Smooth muscle cell (in vitro differentiated cells): ENCODE data around the gene DDX31. TPM values are rescaled to one million over a fixed set of nuclear protein-coding genes. Genes with fewer than 3 reads are reported as not detected.

Experiments used
- DNase-seq: peaks from one replicate; lab custom pipeline; 2025; ENCODE audit not compliant: unreplicated experiment; lab: John Stamatoyannopoulos, UW
- H2AFZ ChIP-seq: fragments of 200-600 bp; sonication (generic); 2 replicates; pipeline ENCODE4 v1.6.0; 2016; ENCODE audit warnings: antibody characterized with exemption, low read depth, mild to moderate bottlenecking
- H3F3A ChIP-seq: fragments of 200-600 bp; sonication (generic); 2 replicates; pipeline ENCODE4 v1.6.0; 2017; ENCODE audit warnings: antibody characterized with exemption, low read depth
- H3K27ac ChIP-seq: fragments of 200-600 bp; sonication (generic); 2 replicates; pipeline ENCODE4 v1.5.1; 2016; ENCODE audit warnings: low read depth, mild to moderate bottlenecking
- H3K27me3 ChIP-seq: fragments of 200-600 bp; sonication (generic); 2 replicates; pipeline ENCODE4 v1.6.1; 2016; ENCODE audit warnings: low read depth, mild to moderate bottlenecking
- H3K36me3 ChIP-seq: fragments of 200-600 bp; sonication (generic); 2 replicates; pipeline ENCODE4 v1.5.1; 2016; ENCODE audit warnings: low read depth
- H3K4me1 ChIP-seq: fragments of 200-600 bp; sonication (generic); 2 replicates; pipeline ENCODE4 v1.5.1; 2016; ENCODE audit warnings: low read depth
- H3K4me2 ChIP-seq: fragments of 200-600 bp; sonication (generic); 2 replicates; pipeline ENCODE4 v1.6.0; 2016; ENCODE audit warnings: mild to moderate bottlenecking
- H3K4me3 ChIP-seq: fragments of 200-600 bp; sonication (generic); 2 replicates; pipeline ENCODE4 v1.5.1; 2016; ENCODE audit warnings: mild to moderate bottlenecking
- H3K79me2 ChIP-seq: fragments of 200-600 bp; sonication (generic); 2 replicates; pipeline ENCODE4 v1.6.0; 2016; ENCODE audit warnings: low read depth, mild to moderate bottlenecking
- H3K9ac ChIP-seq: fragments of 200-600 bp; sonication (generic); 2 replicates; pipeline ENCODE4 v1.6.0; 2016; ENCODE audit warnings: low read depth
- H3K9me3 ChIP-seq: fragments of 200-600 bp; sonication (generic); replicated peaks from 2 replicates; pipeline ENCODE4 v1.5.1; 2016; ENCODE audit warnings: low read depth
- H4K20me1 ChIP-seq: fragments of 200-600 bp; sonication (generic); 2 replicates; pipeline ENCODE4 v1.6.0; 2016; ENCODE audit warnings: low read depth
- CTCF ChIP-seq: fragments of 200-600 bp; sonication (generic); IDR thresholded peaks from 2 replicates; pipeline ENCODE4 v1.5.1; 2017; ENCODE audit warnings: borderline replicate concordance, mild to moderate bottlenecking, antibody characterized with exemption; ENCODE audit not compliant: insufficient read depth, poor library complexity, severe bottlenecking
- WGBS: methylation state at CpG from one replicate; pipeline ENCODE4 v1.1.7; 2016; ENCODE audit warnings: low lambda C conversion rate; 5-methylcytosine and 5-hydroxymethylcytosine counted together
- polyA plus RNA-seq: library from polyadenylated mRNA; unstranded; fragments of >200 nt; fragmentation: Nextera tagmentation; extraction: Ambion mirVana; gene quantifications from 2 replicates; pipeline ENCODE4 v1.2.1, GENCODE V29; 2016
- total RNA-seq: library from RNA; depleted of rRNA; stranded (reverse); fragments of >200 nt; gene quantifications from 2 replicates; pipeline ENCODE4 v1.2.3, GENCODE V29; 2014

DDX31 gene
- total and polyA plus RNA-seq, 2 experiments from 2014 or later: 5.9 to 11.9 TPM

DNA sequence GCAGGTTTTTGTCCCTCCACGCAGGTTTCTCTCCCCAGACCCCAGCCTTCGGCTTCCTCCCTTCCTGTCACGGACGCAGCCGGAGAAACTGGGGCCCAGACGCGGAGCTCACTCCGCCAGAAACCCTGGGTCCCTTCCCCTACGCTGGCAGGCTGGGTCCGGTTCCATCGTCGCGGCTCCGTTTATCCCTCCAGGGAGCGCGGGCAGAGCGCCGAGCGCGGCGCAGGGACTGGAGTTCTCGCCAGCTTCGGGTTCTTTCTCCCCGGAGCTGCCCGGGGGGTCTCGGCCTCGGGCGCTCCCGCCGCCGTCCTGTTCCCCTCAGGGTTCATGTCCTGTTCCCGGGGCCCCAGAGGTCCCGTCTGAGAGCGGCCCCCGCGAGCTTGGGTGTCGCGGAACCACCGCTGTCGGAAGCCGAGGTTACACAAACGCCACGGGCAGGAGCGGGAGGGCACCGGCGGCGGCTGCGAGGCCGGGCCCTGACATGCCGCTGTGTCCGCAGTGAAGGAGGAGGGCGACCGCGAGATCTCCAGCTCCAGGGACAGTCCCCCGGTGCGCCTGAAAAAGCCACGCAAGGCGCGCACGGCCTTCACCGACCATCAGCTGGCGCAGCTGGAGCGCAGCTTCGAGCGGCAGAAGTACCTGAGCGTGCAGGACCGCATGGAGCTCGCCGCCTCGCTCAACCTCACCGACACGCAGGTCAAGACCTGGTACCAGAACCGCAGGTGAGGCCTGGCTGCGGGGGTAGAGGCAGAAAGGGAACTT, 82.8 kb downstream of the DDX31 start:
- H3K4me3 ChIP-seq: no peak overlapping the region
- peaks cover 40% of the 10 kb centered on the region for H4K20me1 ChIP-seq
- H3K27ac ChIP-seq: no peak overlapping the region
- 6% methylated on average over 72 of the region's 74 CpGs for WGBS
- no peak overlapping the region for H2AFZ ChIP-seq
- no peak for TF ChIP-seq CTCF
- no peaks in the 10 kb centered on the region for H3F3A ChIP-seq
- no peaks in the 10 kb centered on the region for H3K36me3 ChIP-seq
- peak overlapping the region; percentile 69 for H3K4me2 ChIP-seq
- peaks cover 35% of the 10 kb centered on the region for H3K4me1 ChIP-seq
- H3K79me2 ChIP-seq: no peaks in the 10 kb centered on the region
- no peak overlapping the region for H3K9ac ChIP-seq
- H3K9me3 ChIP-seq: no peaks in the 10 kb centered on the region
- peaks cover 100% of the 10 kb centered on the region for H3K27me3 ChIP-seq
- no peak for DNase-seq

GRCh38 chr9:132585954-132586829, 83.6 kb downstream of the DDX31 start:
- H2AFZ ChIP-seq: no peak overlapping the region
- H3K9ac ChIP-seq: no peak overlapping the region
- no peaks in the 10 kb centered on the region for H3K36me3 ChIP-seq
- no peak for DNase-seq
- no peaks in the 10 kb centered on the region for H3K9me3 ChIP-seq
- no peaks in the 10 kb centered on the region for H3F3A ChIP-seq
- peak overlapping the region; percentile 69 for H3K4me2 ChIP-seq
- H4K20me1 ChIP-seq: peaks cover 34% of the 10 kb centered on the region
- peaks cover 28% of the 10 kb centered on the region for H3K4me1 ChIP-seq
- 11% methylated on average over 42 of the region's 42 CpGs for WGBS
- TF ChIP-seq CTCF: no peak
- no peak overlapping the region for H3K4me3 ChIP-seq
- no peak overlapping the region for H3K27ac ChIP-seq
- peaks cover 100% of the 10 kb centered on the region for H3K27me3 ChIP-seq
- no peaks in the 10 kb centered on the region for H3K79me2 ChIP-seq

- H3K4me2 ChIP-seq: peak overlapping the region; percentile 71
- no peak overlapping the region for H2AFZ ChIP-seq
- H3F3A ChIP-seq: no peaks in the 10 kb centered on the region
- no peaks in the 10 kb centered on the region for H3K36me3 ChIP-seq
- TF ChIP-seq CTCF: no peak
- H3K9me3 ChIP-seq: no peaks in the 10 kb centered on the region
- H3K79me2 ChIP-seq: no peaks in the 10 kb centered on the region
- no peak overlapping the region for H3K9ac ChIP-seq
- H3K27me3 ChIP-seq: peaks cover 100% of the 10 kb centered on the region
- peaks cover 26% of the 10 kb centered on the region for H4K20me1 ChIP-seq
- no peak overlapping the region for H3K4me3 ChIP-seq
- H3K4me1 ChIP-seq: peaks cover 19% of the 10 kb centered on the region
- no peak for DNase-seq
- WGBS: 16% methylated on average over 30 of the region's 30 CpGs
- H3K27ac ChIP-seq: no peak overlapping the region
Measured at GRCh38 chr9:132584601-132585560, 84.9 kb downstream of the DDX31 start.
